ENCODE measurements around the gene EPC2. TPM values are rescaled to one million over a fixed set of nuclear protein-coding genes. Genes with fewer than 3 reads are reported as not detected.
A peak's percentile ranks its signal among the peaks of the same experiment; 100 is the strongest.
"Not testable (repeated sequence)": the region's sequence is repeated elsewhere in the genome, so short reads cannot be mapped to it uniquely, and the experiment has no call there.

Gene EPC2
- polyA plus RNA-seq, 1 experiment, result 24.7 TPM

DNA sequence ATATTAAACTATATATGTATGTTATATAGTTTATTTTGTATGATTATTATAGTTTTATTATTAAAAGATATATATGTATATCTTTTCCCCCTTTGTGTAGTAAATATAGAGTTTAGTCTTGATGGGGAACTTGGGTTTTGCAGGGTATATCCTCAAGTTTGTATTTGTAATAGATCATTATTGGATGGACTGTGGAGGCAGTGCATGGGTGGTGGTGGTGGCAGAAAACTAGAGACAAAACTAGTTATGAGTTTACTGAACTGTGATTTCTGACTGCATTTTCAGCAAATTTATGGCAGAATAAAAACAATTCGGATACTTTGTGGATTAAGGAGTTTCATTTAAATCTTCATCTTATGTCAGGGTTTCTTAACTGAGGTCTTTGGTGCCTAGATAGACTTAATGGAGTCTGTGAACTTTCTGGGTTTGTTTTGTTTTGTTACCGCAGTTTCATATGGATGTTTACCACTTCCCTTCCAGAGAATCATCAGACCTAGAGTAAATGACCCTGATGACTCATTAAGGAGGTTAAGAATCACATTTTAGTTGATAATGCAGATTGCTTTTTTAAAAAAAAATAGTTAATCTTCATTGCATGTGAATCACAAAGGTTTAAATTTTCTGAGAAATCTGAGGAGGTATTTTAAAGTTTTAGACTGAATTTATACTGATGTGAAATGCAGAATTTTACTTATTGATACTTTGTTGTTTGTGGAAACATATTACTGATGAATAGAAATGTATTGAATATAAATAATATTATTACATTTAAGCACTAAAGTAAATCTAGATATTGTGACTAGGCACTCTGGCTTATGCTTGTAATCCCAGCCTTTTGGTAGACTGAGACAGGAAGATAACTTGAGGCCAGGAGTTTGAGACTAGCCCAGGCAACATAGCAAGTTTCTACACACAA is 14.5 kb downstream of the EPC2 start:
- Histone ChIP-seq H3K9me3 (ENCODE audit: control insufficient read depth, insufficient read depth, low read length) (no peaks in the 10 kb centered on the region), H3K4me3 (ENCODE audit: low read depth, low read length) (no peak overlapping the region), H3K27ac (ENCODE audit: low read depth, low read length) (no peak overlapping the region), H3K27me3 (ENCODE audit: control insufficient read depth, insufficient read depth, low read length) (no peaks in the 10 kb centered on the region)
- ChIA-PET CTCF (interaction anchor here (0.6 to 0.7 kb wide), 3 partner anchors 52 to 781 kb away, joined by 3 to 4 read pairs (median 4); no protein-coding TSS in a partner anchor), POLR2A (interaction anchor here (1.0 kb wide), 1 partner anchor 14 kb away, joined by 12 read pairs; no protein-coding TSS in a partner anchor)
- TF ChIP-seq CTCF (IDR thresholded peaks at IDR 0.05; ENCODE audit: low read depth, low read length), result no peak
- peak; percentile 11 for DNase-seq (ENCODE audit: low read depth, low spot score)

- CTCF ChIA-PET, result no interaction called here
- no peak for DNase-seq (ENCODE audit: low read depth, low spot score)
- POLR2A ChIA-PET, result no interaction called here
- TF ChIP-seq CTCF (IDR thresholded peaks at IDR 0.05; ENCODE audit: low read depth, low read length), result no peak
- Histone ChIP-seq H3K27ac (ENCODE audit: low read depth, low read length) (no peak overlapping the region), H3K27me3 (ENCODE audit: control insufficient read depth, insufficient read depth, low read length) (no peaks in the 10 kb centered on the region), H3K4me3 (ENCODE audit: low read depth, low read length) (no peak overlapping the region), H3K9me3 (ENCODE audit: control insufficient read depth, insufficient read depth, low read length) (no peaks in the 10 kb centered on the region)
These were observed 16.4 kb downstream of the EPC2 start for GRCh38 chr2:148660999-148661398.

DNA sequence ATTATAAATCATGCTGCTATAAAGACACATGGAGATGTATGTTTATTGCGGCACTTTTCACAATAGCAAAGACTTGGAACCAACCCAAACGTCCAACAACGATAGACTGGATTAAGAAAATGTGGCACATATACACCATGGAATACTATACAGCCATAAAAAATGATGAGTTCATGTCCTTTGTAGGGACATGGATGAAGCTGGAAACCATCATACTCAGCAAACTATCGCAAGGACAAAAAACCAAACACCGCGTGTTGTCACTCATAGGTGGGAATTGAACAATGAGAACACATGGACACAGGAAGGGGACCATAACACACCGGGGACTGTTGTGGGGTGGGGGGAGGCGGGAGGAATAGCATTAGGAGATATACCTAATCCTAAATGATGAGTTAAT is 17.8 kb downstream of the EPC2 start:
- H3K4me3 ChIP-seq (ENCODE audit: low read depth, low read length); POLR2A ChIA-PET; H3K27ac ChIP-seq (ENCODE audit: low read depth, low read length); H3K9me3 ChIP-seq (ENCODE audit: control insufficient read depth, insufficient read depth, low read length); H3K27me3 ChIP-seq (ENCODE audit: control insufficient read depth, insufficient read depth, low read length); DNase-seq (ENCODE audit: low read depth, low spot score): not testable (repeated sequence)
- CTCF ChIA-PET, result interaction anchor here (0.7 kb wide), 1 partner anchor 36 kb away, joined by 4 read pairs; no protein-coding TSS in a partner anchor

DNA sequence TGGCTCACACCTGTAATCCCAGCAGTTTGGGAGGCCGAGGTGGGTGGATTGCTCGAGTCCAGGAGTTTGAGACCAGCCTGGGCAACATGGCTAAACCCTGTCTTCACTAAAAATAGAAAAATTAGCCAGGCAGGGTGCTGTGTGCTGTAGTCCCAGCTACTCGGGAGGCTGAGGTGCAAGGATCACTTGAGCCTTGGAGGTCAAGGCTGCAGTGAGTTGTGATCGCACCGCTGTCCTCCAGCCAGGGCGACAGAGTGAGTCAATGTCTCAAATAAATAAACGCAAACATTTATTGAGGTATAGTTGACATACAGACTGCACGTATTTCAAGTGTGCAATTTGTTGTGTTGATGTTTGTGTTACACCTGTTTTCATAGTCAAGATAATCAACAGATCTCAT is 19.7 kb downstream of the EPC2 start:
- H3K9me3 ChIP-seq (ENCODE audit: control insufficient read depth, insufficient read depth, low read length), result no peaks in the 10 kb centered on the region
- no peak overlapping the region for H3K4me3 ChIP-seq (ENCODE audit: low read depth, low read length)
- no peak for DNase-seq (ENCODE audit: low read depth, low spot score)
- TF ChIP-seq CTCF (IDR thresholded peaks at IDR 0.05; ENCODE audit: low read depth, low read length), result no peak
- no peak overlapping the region for H3K27ac ChIP-seq (ENCODE audit: low read depth, low read length)
- POLR2A ChIA-PET, result no interaction called here
- no peaks in the 10 kb centered on the region for H3K27me3 ChIP-seq (ENCODE audit: control insufficient read depth, insufficient read depth, low read length)
- CTCF ChIA-PET, result interaction anchor here (0.8 to 1.1 kb wide), 2 partner anchors 12 to 675 kb away, joined by 3 read pairs; no protein-coding TSS in a partner anchor

DNA sequence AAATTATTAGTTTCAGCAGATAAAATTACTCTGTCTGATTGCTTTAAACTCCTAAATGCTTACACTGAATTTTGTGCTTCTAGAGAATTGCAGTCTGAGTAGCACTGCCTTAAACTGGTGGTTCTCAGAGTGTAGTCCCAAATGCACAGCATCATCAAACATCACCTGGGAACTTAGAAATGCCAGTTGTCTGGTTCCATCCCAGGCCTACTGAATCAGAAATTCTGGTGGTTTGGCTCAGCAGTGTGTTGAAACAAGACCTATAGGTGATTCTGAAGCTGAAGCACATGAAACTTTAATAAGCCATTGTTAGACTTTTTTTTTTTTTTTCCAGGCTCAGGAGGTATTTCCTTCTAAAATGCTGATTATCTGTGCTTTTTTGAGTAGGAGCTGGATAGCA is 22.0 kb downstream of the EPC2 start:
- Histone ChIP-seq H3K4me3 (ENCODE audit: low read depth, low read length) (no peak overlapping the region), H3K27me3 (ENCODE audit: control insufficient read depth, insufficient read depth, low read length) (no peaks in the 10 kb centered on the region), H3K9me3 (ENCODE audit: control insufficient read depth, insufficient read depth, low read length) (no peaks in the 10 kb centered on the region), H3K27ac (ENCODE audit: low read depth, low read length) (no peak overlapping the region)
- TF ChIP-seq CTCF (IDR thresholded peaks at IDR 0.05; ENCODE audit: low read depth, low read length), result no peak
- DNase-seq (ENCODE audit: low read depth, low spot score), result no peak
- ChIA-PET CTCF (no interaction called here), POLR2A (no interaction called here)

Data from AG04450 (cell line).